ENCODE data around the gene PPA1. TPM values are rescaled to one million over a fixed set of nuclear protein-coding genes. Genes with fewer than 3 reads are reported as not detected.

The PPA1 gene
- total RNA-seq, 1 experiment from 2014 or later = 293 TPM

GRCh38 chr10:70206762-70207161 is 26.5 kb downstream of the PPA1 start:
- Mint-ChIP-seq H3K36me3 (ENCODE audit: insufficient read depth, unreplicated experiment) (peaks cover 98% of the 10 kb centered on the region), H3K27me3 (ENCODE audit: insufficient read depth, unreplicated experiment) (no peaks in the 10 kb centered on the region), H3K4me1 (ENCODE audit: insufficient read depth, unreplicated experiment) (no peaks in the 10 kb centered on the region), H3K27ac (ENCODE audit: low read depth, unreplicated experiment) (no peak overlapping the region), H3K4me3 (ENCODE audit: unreplicated experiment) (no peak overlapping the region), H3K9me3 (ENCODE audit: unreplicated experiment) (no peaks in the 10 kb centered on the region)
- no TSS peak for BruUV-seq (replicated peaks)
- ChIA-PET CTCF (interaction anchor here (0.7 to 1.4 kb wide), 4 partner anchors 27 to 180 kb away, joined by 3 read pairs; partner anchors contain the start of gene TYSND1), POLR2A (interaction anchor here (0.7 to 1.2 kb wide), 4 partner anchors 10 to 60 kb away, joined by 3 to 6 read pairs (median 4); partner anchors contain the start of gene TYSND1)
- no peak for DNase-seq (ENCODE audit: unreplicated experiment)
- intact Hi-C loops (cut with micrococcal nuclease) = no loop called here
- TF ChIP-seq CTCF (IDR thresholded peaks at IDR 0.05; ENCODE audit: unreplicated experiment) = no peak

- Mint-ChIP-seq H3K4me1 (ENCODE audit: insufficient read depth, unreplicated experiment) (no peaks in the 10 kb centered on the region), H3K9me3 (ENCODE audit: unreplicated experiment) (no peaks in the 10 kb centered on the region), H3K27ac (ENCODE audit: low read depth, unreplicated experiment) (peak overlapping the region; percentile 51), H3K27me3 (ENCODE audit: insufficient read depth, unreplicated experiment) (no peaks in the 10 kb centered on the region), H3K4me3 (ENCODE audit: unreplicated experiment) (no peak overlapping the region), H3K36me3 (ENCODE audit: insufficient read depth, unreplicated experiment) (peaks cover 94% of the 10 kb centered on the region)
- no peak for DNase-seq (ENCODE audit: unreplicated experiment)
- no TSS peak for BruUV-seq (replicated peaks)
- ChIA-PET POLR2A (interaction anchor here (1.5 to 1.7 kb wide), 2 partner anchors 10 to 32 kb away, joined by 4 to 7 read pairs; partner anchors contain the start of gene PPA1), CTCF (interaction anchor here (0.8 to 0.9 kb wide), 2 partner anchors 18 to 85 kb away, joined by 3 to 4 read pairs; no protein-coding TSS in a partner anchor)
- intact Hi-C loops (cut with micrococcal nuclease) = no loop called here
- TF ChIP-seq CTCF (IDR thresholded peaks at IDR 0.05; ENCODE audit: unreplicated experiment) = no peak
Observed at GRCh38 chr10:70201105-70201504, 32.1 kb downstream of the PPA1 start.

GRCh38 chr10:70198696-70199466 is 34.3 kb downstream of the PPA1 start:
- H3K27me3 Mint-ChIP-seq (ENCODE audit: insufficient read depth, unreplicated experiment) = no peaks in the 10 kb centered on the region
- peaks cover 8% of the 10 kb centered on the region for H3K4me1 Mint-ChIP-seq (ENCODE audit: insufficient read depth, unreplicated experiment)
- H3K4me3 Mint-ChIP-seq (ENCODE audit: unreplicated experiment) = no peak overlapping the region
- H3K9me3 Mint-ChIP-seq (ENCODE audit: unreplicated experiment) = no peaks in the 10 kb centered on the region
- H3K36me3 Mint-ChIP-seq (ENCODE audit: insufficient read depth, unreplicated experiment) = peaks cover 88% of the 10 kb centered on the region
- no peak for TF ChIP-seq CTCF (IDR thresholded peaks at IDR 0.05; ENCODE audit: unreplicated experiment)
- no peak overlapping the region for H3K27ac Mint-ChIP-seq (ENCODE audit: low read depth, unreplicated experiment)
- intact Hi-C loops (cut with micrococcal nuclease) = no loop called here
- no peak for DNase-seq (ENCODE audit: unreplicated experiment)
- CTCF ChIA-PET = interaction anchor here (0.6 to 1.4 kb wide), 8 partner anchors 31 to 166 kb away, joined by 3 to 6 read pairs (median 3); partner anchors contain the start of gene TYSND1
- POLR2A ChIA-PET = interaction anchor here (0.7 to 2.2 kb wide), 5 partner anchors 31 to 166 kb away, joined by 3 to 12 read pairs (median 3); partner anchors contain the start of genes PPA1 and TYSND1
- no TSS peak for BruUV-seq (replicated peaks)

- no peaks in the 10 kb centered on the region for H3K9me3 Mint-ChIP-seq (ENCODE audit: unreplicated experiment)
- BruUV-seq (replicated peaks) = no TSS peak
- CTCF ChIA-PET = interaction anchor here (0.6 to 0.7 kb wide), 4 partner anchors 59 to 395 kb away, joined by 3 to 4 read pairs (median 3); no protein-coding TSS in a partner anchor
- peaks cover 17% of the 10 kb centered on the region for H3K4me1 Mint-ChIP-seq (ENCODE audit: insufficient read depth, unreplicated experiment)
- intact Hi-C loops (cut with micrococcal nuclease) = no loop called here
- no peak for DNase-seq (ENCODE audit: unreplicated experiment)
- H3K27ac Mint-ChIP-seq (ENCODE audit: low read depth, unreplicated experiment) = no peak overlapping the region
- peaks cover 74% of the 10 kb centered on the region for H3K36me3 Mint-ChIP-seq (ENCODE audit: insufficient read depth, unreplicated experiment)
- H3K27me3 Mint-ChIP-seq (ENCODE audit: insufficient read depth, unreplicated experiment) = no peaks in the 10 kb centered on the region
- H3K4me3 Mint-ChIP-seq (ENCODE audit: unreplicated experiment) = no peak overlapping the region
- TF ChIP-seq CTCF (IDR thresholded peaks at IDR 0.05; ENCODE audit: unreplicated experiment) = no peak
- POLR2A ChIA-PET = interaction anchor here (0.6 to 1.0 kb wide), 2 partner anchors 34 to 99 kb away, joined by 3 to 4 read pairs; no protein-coding TSS in a partner anchor
Observed at GRCh38 chr10:70197235-70197945, 35.8 kb downstream of the PPA1 start.
